GM19023 (cell line): ENCODE data around the gene NEURL3.

ENCODE experiments used
- ATAC-seq: cut with Tn5 transposase; IDR thresholded peaks from one replicate; pipeline ENCODE4 v1.9.1; 2021; ENCODE audit warnings: mild to moderate bottlenecking, moderate library complexity; ENCODE audit not compliant: unreplicated experiment

NEURL3 gene

DNA sequence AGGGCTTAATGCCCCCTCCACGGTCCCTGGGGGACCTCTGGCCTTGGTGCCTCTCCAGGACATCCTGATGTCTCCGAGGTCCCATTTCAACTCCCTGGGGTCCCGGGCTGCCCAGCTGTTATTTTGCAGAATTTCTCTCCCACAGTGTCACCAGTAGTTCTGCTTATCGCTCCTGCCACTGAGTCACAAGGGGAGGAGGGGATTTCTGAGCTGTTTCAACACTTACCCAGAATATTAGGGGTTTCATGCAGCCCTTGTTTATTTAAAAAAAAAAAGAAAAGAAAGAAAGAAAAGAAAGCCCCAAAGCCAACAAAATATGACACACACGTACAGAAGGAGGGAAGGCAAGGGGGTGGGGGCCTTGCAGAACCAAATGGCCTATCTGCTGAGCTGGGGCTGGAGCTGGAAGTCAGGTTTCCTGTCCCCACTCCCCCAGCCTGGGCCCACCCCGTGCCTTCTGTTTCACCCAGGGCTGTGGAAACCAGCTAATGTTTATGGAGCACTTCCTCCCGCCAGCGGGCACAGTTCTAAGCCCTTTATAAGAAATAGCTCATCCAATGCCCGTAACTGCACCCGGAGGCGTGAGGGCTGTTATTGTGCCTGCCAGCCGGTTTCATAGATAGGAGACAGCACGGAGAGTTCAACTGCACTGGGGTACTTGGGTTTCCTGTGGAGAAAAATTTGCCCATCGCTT lies 23.0 kb upstream of the NEURL3 start:
- ATAC-seq, result no peak

DNA sequence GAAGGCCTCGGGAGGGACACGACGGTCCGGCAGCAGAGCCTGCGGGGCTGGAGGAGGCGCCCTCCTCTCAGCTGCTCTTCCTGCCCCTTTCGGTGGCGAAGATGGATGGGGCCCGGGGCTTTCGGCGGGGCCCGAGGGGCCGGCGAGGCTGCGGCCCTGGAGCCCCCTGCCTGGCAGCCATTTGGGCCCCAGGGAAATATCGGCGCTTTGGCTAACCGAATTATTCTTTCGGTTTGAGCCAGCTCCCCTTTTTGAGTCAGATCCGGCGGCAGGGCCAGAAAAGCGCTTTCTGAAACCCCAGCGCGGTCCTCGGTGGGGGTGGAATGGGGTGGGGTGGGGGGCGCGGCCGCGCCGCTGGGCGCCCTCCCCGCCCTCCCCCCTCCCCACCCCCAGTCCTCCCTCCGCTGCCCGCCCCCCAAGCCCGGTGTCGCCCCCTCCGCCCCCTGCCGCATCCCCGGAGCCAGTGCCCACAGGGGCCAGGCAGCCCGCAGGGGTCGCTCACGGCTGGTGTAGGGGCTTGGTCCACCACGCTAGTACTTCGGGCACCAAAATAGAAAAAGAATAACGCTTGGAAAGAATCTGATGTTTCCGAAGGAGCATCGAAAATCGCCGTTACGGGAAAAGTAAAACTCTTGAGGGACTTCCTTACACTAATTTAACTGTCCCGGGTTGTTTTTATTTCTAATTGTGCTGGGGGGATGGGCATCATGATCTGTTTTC lies 22.3 kb upstream of the NEURL3 start:
- ATAC-seq, result peak; percentile 27

DNA sequence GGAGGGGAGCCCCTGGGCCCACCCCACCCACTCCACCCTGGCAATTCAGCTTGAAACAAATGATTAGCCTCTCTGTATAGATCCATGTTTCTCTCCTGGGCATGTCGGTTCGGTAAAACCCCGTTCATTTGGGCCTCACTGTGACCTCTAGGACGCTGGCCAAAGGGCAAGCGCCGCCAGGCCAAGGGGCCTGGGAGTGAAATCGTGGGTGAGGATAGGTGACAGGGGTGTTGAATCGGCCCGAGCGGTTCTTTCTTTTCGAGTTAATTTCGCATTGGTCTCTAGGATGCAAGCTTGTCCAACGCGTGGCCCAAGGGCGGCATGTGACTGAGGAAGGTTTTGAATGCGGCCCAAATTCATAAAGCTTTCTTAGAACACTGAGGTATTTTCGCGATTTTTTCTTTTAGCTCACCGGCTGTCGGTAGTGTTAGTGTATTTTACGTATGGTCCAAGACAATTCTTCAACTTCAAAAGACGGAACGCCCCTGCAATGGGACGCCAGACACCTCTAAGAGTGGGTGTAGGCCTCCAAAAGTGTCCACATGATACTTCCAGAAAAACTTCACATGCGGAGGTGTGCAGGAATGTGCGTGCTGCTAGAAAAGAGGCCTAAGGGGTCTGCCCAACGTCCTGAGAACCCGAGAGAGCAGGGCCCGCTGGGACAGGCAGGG lies 21.6 kb upstream of the NEURL3 start:
- ATAC-seq, result no peak

DNA sequence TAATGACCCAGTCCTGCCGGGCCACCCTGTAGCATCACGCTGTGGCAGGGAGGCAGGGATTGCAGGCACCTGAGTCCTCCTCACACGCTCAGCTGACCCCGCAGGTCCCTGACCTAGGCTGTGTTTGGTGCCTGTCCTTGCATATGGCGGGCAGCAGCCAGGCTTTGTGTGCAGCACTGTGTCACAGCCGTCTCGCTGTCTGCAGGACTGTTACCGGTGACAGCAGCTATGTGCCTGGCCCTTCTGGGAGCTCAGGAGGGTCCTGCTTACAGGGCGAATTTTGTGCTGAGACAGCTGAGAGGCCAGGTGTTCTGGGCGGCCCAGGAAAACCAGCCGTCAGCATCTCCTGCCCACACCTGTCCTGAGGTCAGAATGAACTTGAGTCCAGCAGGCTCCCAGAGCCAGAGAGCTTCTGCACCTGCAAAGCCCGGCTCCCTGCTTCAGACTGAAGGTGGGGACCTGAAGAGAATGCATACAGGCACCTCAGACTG lies 21.0 kb upstream of the NEURL3 start:
- no peak for ATAC-seq

DNA sequence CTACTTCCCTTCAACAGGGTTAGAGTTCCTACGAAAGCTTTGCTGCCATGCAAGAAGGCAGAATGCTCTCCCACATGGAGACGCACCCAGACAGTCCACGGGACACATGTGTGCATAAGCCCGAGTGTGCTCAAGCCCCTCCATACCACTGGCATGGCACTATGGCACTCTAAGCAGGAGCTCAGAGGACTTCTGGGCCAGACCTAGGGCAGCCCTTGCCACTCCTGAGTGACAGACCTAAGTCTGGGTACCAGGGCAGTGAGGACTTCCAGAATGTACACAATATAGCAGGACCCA lies 20.0 kb upstream of the NEURL3 start:
- no peak for ATAC-seq

DNA sequence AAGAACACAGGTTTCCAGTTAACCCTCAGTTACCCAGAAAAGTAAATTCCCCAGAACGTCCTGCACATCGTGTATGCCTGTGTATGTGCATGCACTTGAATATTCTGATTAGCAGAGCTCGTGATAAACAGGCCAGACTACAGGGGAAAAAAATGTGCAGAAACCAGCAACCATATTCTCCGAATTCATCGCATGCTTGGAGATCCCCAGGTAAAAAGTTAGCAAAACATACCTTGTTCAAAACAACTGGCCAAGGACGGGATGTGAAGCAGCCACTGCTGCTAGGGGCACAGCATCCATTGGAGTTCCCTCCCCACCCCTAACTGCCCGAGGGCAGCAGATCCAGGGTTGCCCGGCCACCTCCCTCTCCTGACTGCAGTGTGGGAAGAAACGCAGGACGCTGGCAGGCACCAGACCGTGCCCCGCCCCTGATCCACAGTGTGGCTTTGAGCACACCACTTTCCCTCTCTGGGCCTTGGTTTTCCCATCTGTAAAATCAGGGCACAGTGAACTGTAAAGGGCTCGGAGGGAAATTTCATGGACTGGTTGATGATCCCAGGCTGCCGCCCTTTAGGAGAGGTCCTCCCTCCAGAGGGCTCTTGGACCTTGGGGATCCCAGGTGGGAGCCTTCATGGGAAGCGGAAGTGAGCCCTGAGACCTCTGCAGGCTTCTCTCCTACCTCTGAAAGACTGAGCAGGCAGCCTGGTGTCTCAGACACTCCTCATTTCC lies 19.5 kb upstream of the NEURL3 start:
- ATAC-seq, result no peak

DNA sequence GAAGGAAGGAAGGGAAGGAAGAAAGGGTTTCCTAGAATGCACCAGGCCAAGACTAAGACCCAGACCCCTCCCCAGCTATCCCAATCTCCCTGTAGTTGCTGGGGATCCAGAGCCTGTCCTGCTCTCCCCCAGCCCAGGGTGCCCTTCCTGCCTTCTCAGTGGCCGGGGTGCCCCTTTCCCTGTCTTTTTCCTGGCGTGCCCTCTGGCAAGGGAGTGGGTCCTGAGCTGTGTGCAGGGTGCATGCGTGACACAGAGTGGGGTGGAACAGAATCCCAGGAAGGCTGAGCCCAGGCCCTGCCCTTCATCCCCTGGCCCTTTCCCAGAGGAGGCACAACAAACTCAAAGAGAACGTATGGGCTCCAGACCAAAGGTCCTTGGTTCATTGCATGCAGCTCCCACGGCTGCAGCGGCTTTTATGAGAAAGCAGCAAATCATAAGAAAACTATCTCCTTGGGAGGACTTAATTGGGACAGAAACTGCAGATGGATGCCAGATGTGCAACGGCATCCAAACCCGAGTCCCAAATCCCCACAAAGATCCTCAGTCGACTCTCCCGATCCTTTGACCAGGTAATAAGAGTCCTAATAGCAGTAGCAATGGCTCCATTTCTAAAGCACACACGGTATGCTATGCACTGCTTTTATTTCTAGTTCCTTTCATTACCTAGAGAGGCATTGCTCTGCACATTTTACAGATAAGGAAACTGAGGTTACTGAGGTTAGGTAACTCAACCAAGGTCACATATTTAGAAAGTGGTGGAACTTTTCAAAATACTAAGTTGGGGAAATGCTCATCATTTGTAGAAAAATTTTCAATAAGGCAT lies 18.7 kb upstream of the NEURL3 start:
- ATAC-seq, result no peak

DNA sequence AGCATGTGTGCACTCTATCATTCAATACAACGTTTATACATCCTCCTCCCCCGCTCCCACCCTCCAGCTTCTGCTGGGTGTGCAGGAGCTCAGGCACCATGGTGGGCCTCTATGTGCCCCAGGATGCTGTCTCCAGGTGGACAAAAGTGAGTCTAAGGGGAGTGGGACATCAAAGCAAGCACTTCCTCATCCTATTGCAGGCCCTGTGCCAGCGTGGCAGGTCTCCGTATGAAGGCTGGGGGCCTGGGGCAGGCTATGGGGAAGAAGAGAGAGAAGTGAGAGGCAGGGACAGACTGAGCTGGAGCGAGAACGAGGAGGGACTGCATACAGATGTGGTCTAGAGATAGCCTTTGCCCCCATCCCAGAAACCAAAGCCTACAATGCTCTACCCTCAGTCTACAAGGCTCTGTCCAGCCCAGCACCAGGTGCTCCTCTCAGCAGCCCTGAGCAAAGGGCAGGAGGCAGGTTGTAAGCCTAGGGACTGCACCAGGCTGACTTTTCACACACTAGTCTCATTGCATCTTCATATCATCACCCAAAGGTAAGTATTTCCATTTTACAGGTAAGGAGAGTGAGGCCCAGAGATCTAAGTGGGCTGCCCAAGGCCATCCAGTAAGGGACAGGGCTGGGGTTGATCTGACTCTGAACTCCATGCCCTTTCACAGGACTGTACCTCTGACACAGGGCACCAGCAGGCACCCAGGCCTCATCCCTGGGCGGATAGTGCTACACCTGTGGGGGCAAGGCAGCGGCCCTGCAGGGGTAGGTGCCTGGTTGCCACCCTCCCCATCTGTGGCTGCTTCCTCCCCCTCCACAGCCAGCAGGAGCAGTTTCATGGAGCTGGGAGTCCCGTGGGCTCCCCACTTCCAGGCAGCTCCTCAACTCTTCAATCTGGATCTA lies 17.4 kb upstream of the NEURL3 start:
- no peak for ATAC-seq

DNA sequence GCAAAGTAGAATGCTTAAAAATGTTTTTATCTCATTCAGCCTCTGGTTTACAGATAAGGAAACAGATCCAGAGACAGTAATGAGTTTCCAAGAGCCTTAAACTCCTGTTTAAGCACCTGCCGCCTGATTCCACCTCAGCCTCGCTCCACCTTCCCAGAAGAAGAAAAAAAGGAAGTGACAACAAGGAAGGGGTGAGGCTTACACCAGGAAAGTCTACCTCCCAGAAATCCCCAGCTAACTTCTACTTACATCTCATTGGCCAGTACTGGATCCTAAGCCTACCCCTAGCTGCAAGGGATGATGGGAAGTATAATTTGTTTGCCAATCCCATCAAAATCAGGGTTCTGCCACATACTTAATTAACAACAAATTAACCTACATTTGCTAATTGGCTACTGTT lies 16.1 kb upstream of the NEURL3 start:
- ATAC-seq, result no peak

DNA sequence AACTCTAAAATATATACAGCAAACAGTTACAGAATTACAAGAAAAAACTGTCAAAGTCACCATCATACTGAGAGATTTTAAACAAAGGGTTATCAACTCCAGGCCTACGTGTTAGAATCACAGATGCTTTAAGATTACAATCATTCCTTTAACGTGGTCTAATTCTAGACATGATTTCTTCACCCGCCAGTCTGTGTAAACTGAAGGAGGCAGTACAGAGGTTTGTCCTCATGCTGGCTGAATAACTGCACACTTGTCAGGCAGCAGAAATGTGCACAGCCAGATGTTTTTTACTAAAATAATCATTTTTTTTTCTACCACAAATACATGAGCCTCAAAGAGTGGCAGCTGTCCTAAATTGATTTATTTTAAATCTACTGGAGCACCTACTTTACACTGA lies 15.5 kb upstream of the NEURL3 start:
- no peak for ATAC-seq

DNA sequence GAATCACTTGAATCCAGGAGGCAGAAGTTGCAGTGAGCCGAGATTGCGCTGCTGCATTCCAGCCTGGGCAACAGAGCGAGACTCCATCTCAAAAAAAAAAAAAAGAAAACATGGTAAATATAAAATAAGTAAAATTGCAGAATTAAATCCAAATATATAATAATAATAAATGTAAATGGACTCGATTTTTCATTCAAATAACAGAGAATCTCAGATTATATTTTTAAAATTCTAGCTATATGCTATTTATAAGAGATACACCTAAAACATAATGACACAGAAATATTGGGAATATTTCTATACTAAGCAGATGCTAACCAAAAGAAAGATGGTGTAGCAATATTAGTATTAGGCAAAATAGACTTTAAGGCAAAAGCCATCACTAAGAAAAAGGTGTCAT lies 15.1 kb upstream of the NEURL3 start:
- no peak for ATAC-seq

DNA sequence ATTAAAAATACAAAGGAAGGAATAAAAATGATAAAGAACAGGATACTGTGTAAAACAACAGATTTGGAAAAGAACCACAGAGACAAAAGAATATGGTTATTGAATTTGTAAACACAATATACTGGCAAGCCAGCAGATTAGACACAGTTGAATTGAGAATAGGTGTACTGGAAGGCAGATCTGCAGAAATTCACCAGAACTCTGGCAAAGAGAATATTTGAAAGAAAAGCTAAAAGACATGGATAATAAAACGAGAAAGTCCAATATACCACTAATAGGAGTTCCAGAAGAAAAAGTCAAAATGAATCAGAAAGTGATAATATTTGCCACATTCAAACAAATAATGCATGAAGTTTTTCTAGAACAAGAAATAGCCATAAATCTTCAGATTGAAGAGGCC lies 11.9 kb upstream of the NEURL3 start:
- ATAC-seq, result no peak

DNA sequence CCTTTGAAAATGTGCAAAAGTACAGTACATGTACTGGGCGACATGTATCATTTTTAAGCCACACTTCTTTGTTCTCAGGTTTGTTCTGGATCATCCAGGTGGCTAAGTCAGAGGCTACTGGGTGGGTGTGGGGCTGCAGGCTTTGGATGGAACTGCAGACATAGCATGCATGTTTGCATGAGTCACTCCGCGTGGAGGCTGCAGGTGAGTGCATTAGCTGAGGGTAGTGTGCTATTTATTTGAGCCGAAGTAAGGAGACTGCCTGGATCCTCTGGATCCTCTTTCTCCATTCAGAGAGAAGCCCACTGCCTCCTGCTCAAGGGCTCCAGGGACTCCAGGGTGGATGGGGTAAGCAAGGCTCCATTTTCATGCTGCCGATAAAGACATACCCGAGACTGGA lies 9.4 kb upstream of the NEURL3 start:
- ATAC-seq, result no peak

DNA sequence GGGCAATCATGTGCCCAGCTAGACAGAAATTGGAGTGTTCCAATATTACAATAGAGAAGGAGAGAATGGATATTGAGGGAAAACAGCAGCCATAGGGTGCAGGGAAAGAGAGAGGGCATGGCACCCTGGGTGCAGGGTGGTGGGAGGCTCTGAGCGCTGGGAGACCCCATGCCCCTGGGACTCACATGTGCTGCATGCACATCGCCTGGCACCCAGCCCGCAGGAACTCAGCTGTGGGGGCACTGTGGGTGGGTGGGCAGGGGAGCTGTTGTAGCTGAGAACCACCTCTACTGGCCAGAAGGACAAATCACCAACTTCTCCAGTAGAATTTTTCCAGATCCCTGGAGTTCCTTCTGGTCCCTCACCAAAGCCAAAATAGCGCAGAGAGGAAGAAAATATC lies 7.2 kb upstream of the NEURL3 start:
- ATAC-seq, result no peak

DNA sequence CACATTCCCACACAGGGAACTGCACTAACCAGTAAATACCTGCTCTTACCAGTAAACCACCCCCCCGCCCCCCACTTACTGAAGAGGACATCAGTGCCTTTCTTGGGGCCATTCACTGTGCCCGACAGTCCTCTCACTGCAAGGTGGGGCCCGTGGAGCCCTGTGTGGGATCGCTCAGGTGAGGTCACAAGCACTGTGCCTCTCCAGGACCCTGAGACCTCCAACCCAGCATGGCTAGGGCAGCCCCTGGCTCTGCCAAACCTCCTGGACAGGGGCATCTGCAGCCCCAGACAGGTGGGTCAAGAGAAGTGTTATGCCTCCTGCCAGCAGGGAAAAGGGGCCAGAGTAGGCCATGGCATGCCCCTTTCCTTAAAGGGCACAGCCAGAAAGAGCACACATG lies 6.7 kb upstream of the NEURL3 start:
- no peak for ATAC-seq

DNA sequence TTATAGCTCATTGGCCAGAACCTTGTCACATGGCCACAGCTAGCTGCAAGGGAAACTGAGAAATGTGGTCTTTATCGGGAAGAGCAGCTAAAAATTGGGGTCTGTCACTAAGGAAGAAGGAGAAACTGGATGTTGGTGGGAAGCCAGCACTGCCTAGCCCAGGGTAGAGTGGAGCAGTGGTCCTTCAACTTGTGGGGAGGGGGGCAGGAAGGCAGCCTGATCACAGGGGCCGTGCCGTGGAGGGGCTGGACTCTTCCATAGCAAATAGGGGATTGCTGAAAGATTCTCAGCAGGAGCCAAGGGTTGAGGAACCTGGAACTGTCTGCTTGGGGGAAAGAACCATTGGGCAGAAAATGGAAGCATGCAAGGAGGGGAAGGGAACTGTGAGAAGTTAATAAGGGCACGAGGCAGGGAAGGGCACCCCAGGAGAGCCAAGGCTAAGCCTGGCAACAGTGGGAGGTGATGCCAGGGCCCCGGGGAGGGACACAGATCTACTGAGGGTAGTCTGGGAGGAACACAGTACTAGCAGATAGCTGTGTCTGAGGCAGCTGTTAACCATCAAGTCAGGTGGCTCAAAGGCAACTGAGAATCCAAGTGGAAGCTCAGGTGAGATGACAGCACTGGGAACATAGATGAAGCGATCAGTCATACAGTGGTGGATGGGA lies 5.9 kb upstream of the NEURL3 start:
- ATAC-seq, result no peak

DNA sequence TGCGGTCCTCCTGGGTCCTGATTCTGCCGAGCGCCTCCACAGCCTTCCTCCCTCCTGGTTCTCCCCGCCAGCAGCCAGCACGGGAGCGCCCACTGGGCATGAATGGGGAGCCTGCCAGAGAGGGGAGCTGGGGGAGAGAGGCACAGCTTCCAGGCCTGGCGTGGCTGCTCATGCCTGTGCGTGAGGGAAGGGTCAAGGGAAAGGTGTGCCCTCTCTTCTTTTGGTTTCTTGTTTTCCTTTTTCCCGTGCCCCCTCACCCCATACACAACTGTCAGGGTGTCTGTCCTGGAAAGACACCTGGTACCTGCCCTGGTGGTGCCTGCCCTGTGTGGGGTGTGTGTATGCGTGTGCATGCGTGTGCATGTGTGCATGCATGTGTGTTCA lies 4.7 kb upstream of the NEURL3 start:
- ATAC-seq, result no peak

DNA sequence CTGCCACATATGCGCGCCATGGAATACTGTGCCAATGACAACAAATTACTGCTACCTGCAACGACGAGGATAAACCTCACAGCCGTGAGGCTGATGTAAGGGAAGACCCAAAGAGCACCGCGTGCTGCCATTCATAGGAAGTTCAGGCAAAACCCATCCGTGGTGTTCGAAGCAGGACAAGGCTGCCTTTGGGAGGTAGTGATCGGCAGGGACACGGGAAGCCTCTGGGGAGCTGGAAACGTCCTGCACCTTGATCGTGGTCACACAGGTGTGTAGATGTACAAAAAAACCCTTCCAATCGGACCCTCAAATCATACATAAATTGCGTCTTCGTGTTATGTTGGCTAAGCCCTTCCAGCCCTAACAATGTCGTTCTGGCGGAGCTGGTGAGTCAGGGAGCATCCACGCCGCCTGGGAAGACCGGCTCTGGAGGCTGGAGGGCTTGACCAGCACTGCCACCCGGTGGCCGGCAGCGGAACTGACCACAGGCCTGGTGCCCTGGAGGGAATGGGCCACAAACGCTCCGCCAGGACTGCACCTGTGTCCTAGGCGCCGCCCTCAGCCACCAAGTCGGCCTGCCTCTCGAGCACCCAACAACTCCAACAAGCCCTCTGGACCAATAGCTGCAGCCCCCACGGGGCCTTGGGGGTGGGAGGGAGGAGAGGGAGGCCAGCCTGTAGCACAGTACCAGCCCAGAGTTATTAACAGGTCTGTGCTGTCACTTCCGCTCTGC lies 4.1 kb upstream of the NEURL3 start:
- ATAC-seq, result peak; percentile 64
